HL-60/S4 treated with retinoic acid at 250 ng/mL for 4 days and 3 days (cell line): ENCODE data around the gene THBD.

ENCODE experiments used
- in situ Hi-C: fragments of 300-500 bp; cut with MboI; formaldehyde crosslinking; loops from 2 replicates; pipeline ENCODE4 v1.7.0; 2022; ENCODE audit warnings: low sequenced_read_pairs

Gene THBD

DNA sequence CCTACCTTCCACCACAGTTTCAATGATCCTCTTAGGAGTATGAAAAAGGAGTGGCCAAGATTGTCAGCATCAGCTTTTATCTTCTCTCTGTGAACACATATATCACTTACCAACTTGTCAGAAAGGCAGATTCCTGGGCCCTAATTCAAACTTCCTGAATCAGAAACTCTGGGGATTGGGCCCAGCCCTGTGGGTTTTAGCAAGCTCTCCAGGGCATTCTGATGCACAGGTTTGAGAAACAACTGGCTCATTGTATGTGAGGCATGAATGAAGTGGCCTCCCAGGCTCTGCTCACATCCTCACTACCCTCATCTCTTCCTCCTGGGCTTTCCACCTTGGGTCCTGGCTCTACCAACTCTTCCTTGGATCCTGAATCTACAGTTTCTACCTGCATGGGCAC lies 13.2 kb upstream of the THBD start:
- in situ Hi-C loops, result no loop called here

- in situ Hi-C loops, result no loop called here
These were observed 12.5 kb upstream of the THBD start for GRCh38 chr20:23061734-23062561.

- in situ Hi-C loops, result no loop called here
These were observed 11.8 kb upstream of the THBD start for GRCh38 chr20:23061262-23061661.

DNA sequence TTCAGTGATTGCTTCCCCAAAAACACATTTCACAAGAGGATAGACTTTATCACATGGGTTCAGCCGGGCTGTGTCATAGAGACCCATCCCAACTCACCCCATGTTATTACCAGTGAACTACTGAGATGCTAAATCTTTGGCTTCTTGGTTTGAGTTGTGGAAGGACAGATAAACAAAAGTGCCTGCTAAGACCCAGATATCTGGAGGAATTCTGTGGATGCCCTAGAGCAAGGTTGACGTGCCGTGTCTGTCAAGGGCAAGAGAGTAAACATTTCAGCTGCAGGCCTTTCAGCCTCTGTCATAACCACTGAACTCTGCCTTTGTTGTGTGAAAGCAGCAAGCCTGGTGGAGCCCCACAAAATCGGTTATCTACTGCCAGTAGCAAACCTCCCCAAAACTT lies 11.2 kb upstream of the THBD start:
- in situ Hi-C loops, result no loop called here

DNA sequence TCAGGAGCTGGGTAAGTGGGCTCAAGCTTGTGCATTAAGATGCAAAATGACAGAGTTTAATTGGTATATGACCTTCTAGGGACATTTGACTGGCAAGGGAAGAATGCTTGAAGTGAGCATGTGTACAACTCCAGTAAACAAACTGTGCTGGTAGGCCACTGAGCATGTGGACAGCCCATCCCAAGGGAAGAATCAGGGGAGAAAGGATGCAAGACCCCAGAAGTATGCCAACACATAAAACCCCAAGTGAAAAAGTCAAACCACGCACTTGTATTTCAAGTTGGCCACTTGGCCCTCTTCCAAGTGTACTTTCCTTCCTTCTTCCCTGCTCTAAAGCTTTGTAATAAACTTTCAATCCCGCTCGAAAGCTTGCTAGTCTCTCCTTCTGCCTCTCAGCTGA lies 10.4 kb upstream of the THBD start:
- in situ Hi-C loops, result loop anchor here (10.0 kb wide), 1 partner anchor 275 kb away; no protein-coding TSS in a partner anchor

GRCh38 chr20:23059001-23059400 lies 9.5 kb upstream of the THBD start:
- in situ Hi-C loops, result loop anchor here (10.0 kb wide), 1 partner anchor 276 kb away; no protein-coding TSS in a partner anchor

DNA sequence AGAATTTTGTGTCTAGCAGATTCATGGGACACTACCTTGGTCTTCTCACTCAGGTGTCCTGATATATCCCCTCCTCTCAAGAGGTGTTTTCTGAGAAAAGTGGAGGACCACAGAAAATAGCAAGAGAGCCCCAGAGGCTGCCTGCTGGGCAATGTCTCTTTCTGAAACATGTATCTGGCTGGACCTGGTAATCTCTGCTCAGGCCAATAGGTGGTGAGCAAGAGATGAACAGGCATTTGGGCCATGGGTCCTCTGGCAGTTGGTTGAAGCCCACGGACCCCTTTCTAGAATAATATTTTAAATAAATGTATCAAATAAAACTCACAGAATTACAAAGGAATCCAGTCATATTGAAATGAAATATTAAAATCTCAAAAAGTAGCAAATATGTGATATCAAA lies 8.8 kb upstream of the THBD start:
- in situ Hi-C loops, result loop anchor here (10.0 kb wide), 1 partner anchor 277 kb away; no protein-coding TSS in a partner anchor

- in situ Hi-C loops, result loop anchor here (5.0 to 10.0 kb wide), 2 partner anchors 94 to 282 kb away; no protein-coding TSS in a partner anchor
These were observed 3.4 kb upstream of the THBD start for GRCh38 chr20:23052904-23053303.

GRCh38 chr20:23050847-23051627 lies 1.6 kb upstream of the THBD start:
- in situ Hi-C loops, result loop anchor here (5.0 to 10.0 kb wide), 2 partner anchors 96 to 284 kb away; no protein-coding TSS in a partner anchor

- in situ Hi-C loops, result loop anchor here (5.0 to 10.0 kb wide), 2 partner anchors 97 to 285 kb away; no protein-coding TSS in a partner anchor
These were observed 785 bp upstream of the THBD start for GRCh38 chr20:23050076-23050838.

DNA sequence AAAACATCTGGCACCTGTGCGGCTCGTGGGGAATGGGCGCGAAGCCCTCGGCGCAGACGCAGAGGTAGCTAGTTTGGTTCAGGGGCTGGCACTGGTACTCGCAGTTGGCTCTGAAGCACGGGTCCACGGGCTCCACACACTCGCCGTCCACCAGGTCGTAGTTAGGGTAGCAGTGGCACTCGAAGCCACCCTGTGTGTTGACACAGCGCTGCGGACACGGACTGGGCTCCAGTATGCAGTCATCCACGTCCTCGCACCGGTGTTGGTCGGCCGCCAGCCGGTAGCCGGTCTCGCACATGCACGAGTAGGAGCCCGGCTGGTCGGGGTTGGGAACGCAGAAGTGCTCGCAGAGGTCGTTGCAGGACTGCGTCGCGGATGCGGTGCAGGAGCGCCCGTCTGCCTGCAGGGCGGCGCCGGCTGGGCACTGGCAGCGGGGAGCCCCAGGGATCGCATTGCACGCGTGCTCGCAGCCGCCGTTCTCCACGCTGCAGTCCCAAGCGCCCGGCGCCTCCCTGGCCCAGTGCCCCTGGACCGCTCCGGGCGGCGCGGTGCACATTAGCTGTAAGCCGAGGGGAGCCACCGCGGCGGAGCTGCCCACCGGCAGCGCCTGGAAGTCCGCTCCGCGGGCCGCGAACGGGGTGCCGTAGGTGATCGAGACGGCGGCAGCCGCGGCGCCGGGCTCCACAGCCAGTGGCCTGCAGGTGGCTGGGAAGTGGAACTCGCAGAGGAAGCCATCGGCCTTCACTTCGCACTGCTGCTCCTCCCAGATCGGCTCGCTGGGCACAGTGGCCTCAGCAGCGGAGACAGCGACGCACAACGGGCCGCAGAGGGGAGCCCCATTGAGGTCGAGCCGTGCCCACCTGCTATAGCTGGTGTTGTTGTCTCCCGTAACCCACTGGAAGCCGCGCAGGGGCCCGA lies 930 bp downstream of the THBD start:
- in situ Hi-C loops, result loop anchor here (25.0 kb wide), 1 partner anchor 711 kb away; no protein-coding TSS in a partner anchor

- in situ Hi-C loops, result loop anchor here (25.0 kb wide), 1 partner anchor 710 kb away; no protein-coding TSS in a partner anchor
These were observed 1.7 kb downstream of the THBD start for GRCh38 chr20:23047738-23048214.

DNA sequence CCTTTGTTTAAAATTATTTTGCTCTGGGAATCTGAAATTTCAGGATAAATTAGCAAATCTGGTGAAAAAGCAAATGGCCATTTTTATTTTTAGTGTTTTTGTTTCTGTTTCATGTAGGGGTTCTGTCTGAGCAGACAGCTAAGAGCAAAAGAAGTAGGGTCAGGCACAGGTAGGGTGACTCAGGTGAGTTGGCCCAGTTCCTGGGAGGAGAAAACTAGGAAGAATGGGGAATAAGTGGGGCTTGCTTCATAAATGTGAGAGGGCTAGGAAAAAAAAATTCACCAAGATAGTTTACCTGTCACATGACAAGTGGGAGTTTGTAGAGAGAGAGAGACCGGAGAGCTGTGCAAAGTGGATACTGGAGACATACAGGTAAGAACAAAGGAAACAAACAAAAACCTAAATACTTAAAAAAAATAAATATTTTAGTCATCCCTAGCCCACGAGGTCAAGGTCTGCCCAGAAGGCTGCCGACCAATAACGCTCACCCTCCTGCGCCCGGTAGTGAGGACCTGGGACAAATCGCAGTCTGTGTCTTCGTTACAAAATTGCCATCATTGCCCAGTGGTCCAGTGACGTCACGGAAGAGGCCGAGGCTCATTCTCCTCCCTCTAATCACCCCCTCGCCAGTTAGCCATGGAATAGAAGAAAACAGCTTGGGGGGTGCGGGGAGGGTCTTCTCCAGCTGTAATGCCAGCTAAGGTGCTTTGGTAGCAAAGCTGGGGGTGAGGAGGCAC lies 2.3 kb downstream of the THBD start:
- in situ Hi-C loops, result loop anchor here (25.0 kb wide), 1 partner anchor 710 kb away; no protein-coding TSS in a partner anchor

- in situ Hi-C loops, result loop anchor here (25.0 kb wide), 1 partner anchor 709 kb away; no protein-coding TSS in a partner anchor
These were observed 3.0 kb downstream of the THBD start for GRCh38 chr20:23046431-23046830.

DNA sequence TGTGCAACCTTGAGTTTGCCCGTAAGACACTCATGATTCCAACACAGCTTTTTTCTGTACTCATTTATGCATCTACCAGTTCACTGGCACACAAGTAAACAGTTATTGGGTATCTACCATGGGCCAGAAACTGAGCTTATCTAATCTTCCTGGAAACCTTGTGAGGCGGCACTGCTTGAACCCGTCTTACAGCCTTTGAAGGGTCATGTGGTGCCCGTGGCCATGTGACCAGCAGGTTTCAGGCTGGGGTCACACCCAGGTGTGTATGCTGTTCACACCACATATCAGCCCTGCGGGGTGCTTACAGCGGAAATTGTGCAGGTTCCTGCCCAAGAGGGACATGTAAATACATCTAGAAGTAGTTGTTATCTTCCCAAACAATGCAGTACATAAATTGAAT lies 6.1 kb downstream of the THBD start:
- in situ Hi-C loops, result loop anchor here (25.0 kb wide), 1 partner anchor 706 kb away; no protein-coding TSS in a partner anchor

GRCh38 chr20:23042270-23042669 lies 7.2 kb downstream of the THBD start:
- in situ Hi-C loops, result loop anchor here (25.0 kb wide), 1 partner anchor 705 kb away; no protein-coding TSS in a partner anchor

DNA sequence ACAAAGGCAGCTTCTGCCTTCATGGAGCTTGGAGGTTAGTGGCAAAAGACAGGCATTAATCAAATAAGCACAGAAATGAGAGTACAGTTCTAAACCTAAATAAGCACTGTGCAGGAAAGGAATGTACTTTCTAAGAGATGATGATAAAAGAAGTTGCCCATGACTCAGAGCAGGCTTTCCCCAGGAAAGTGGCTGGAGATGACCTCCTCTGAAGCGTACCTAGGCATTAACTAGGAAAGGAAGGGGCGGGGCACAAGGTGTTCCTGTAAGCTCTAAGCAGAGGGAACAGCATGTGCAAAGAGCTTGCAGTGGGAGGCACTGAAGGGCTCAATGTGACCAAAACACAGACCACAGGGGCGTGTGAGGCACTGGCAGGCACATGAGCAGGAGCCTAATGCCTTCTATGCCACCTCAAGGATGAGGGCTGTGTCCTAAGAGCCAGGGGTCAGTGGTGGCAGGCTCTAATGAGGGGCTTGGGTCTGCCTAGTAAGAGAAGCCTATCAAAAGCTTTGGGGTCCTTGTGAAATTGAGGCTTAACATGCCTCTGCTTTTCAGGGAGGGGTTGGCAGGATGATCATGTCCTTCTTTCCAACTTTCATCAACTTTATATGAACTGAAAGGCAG lies 9.5 kb downstream of the THBD start:
- in situ Hi-C loops, result loop anchor here (25.0 kb wide), 1 partner anchor 703 kb away; no protein-coding TSS in a partner anchor
